ENCODE results near the gene NIT1.

The NIT1 gene

DNA sequence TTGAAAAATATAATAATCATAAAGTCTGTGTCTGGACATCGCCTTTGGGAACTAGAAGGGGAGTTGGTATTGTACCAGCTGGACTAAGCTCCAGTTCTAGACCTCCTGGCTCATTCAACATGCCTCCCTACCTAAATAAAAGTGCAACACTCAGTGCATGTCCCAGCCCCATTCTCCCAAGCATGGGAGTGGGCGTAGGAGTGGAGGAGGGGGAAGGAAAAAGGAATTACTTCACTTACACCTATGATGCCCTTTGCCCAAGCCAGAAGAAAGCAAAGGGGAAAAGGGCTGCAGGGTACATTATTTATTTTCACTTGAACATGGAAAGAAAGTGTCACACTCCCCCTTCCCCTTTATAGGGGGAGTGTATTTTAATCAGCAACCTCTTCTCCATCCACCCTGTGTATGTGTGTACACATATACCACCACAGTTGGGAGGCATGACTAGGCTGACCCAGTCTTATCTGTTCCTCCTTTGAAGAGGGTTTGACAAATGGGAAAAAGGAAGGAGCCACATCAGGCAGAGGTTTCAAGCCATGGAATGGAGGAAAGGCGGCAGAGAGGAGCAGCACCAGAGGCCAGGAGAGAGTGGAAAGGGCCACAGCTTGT lies 3.2 kb downstream of the NIT1 start:
- peaks cover 42% of the 10 kb centered on the region for H3K4me1 Mint-ChIP-seq
- TF ChIP-seq, protein P1, sequence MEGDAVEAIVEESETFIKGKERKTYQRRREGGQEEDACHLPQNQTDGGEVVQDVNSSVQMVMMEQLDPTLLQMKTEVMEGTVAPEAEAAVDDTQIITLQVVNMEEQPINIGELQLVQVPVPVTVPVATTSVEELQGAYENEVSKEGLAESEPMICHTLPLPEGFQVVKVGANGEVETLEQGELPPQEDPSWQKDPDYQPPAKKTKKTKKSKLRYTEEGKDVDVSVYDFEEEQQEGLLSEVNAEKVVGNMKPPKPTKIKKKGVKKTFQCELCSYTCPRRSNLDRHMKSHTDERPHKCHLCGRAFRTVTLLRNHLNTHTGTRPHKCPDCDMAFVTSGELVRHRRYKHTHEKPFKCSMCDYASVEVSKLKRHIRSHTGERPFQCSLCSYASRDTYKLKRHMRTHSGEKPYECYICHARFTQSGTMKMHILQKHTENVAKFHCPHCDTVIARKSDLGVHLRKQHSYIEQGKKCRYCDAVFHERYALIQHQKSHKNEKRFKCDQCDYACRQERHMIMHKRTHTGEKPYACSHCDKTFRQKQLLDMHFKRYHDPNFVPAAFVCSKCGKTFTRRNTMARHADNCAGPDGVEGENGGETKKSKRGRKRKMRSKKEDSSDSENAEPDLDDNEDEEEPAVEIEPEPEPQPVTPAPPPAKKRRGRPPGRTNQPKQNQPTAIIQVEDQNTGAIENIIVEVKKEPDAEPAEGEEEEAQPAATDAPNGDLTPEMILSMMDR (IDR thresholded peaks at IDR 0.05), result no peak
- no peaks in the 10 kb centered on the region for H3K27me3 Mint-ChIP-seq (ENCODE audit: low read depth, poor library complexity)
- H3K36me3 Mint-ChIP-seq (ENCODE audit: low read depth), result peaks cover 44% of the 10 kb centered on the region
- no peak overlapping the region for H3K27ac Mint-ChIP-seq
- no peak for DNase-seq
- H3K9me3 Mint-ChIP-seq, result no peaks in the 10 kb centered on the region
- H3K4me3 Mint-ChIP-seq, result no peak overlapping the region

DNA sequence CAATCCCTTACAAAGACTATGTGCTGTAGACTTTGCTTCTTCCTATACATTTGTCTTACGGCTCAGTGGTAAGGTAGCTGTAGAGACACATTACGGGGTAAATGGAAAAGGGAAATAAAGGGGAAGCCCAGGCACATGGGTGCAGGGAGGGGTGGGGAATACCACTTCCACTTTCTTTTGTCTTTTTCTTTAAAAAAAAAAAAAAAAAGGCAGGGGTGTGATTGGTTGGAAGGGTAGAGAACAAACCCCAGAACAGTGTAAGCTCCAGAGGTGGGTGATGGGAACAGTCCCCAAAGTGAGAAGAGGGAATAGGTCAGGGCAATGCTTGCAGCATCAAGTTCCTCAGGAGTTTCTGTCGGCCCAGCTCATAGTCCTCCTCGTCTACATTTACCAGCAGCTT lies 3.9 kb downstream of the NIT1 start:
- Mint-ChIP-seq H3K4me3 (no peak overlapping the region), H3K27ac (no peak overlapping the region), H3K4me1 (peaks cover 41% of the 10 kb centered on the region), H3K27me3 (ENCODE audit: low read depth, poor library complexity) (no peaks in the 10 kb centered on the region), H3K9me3 (no peaks in the 10 kb centered on the region), H3K36me3 (ENCODE audit: low read depth) (peaks cover 51% of the 10 kb centered on the region)
- TF ChIP-seq, protein P1 (IDR thresholded peaks at IDR 0.05), result no peak
- no peak for DNase-seq

DNA sequence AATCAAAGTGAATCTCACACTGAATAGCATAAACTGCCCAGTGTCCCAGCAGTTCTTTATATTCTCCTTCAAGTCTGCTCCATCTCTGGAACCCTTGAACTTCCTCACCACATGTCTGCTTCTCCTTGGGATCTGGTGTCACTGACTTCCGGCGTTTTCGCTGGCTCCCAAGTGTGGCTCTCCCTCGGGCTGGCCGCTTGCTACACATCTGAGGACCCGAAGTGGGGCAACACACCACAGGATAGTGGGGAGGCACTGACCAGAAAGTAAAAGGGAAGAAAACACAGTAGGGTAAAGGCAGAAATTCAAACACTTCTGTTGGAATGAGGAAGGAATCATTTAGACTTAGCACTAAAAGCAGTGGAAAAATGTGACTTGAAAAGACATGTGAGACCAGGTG lies 5.1 kb downstream of the NIT1 start:
- peaks cover 46% of the 10 kb centered on the region for H3K4me1 Mint-ChIP-seq
- no peak for DNase-seq
- H3K27ac Mint-ChIP-seq, result peak overlapping the region; percentile 92
- H3K27me3 Mint-ChIP-seq (ENCODE audit: low read depth, poor library complexity), result no peaks in the 10 kb centered on the region
- TF ChIP-seq, protein P1 (IDR thresholded peaks at IDR 0.05), result no peak
- no peak overlapping the region for H3K4me3 Mint-ChIP-seq
- no peaks in the 10 kb centered on the region for H3K9me3 Mint-ChIP-seq
- H3K36me3 Mint-ChIP-seq (ENCODE audit: low read depth), result peaks cover 62% of the 10 kb centered on the region

DNA sequence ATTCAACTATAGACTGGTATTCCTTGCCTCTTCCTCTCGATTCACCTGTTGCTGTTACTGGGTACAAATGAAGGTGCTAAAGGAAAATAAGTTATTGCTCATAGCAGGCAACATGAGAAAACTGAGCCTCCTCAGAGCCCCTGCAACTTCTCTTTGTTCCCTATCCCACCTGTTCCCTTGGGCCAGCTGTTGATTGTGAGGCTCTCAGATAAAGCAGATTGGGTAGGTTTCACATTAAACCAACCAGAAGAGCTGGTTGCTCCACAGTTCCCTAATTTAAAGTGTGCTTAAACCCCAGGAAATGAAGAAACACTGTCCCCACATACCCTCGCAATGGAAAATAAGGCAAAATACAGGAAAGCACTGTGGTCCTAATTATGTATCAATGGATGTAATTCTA lies 9.7 kb downstream of the NIT1 start:
- Mint-ChIP-seq H3K4me3 (no peak overlapping the region), H3K27ac (no peak overlapping the region), H3K9me3 (no peaks in the 10 kb centered on the region), H3K36me3 (ENCODE audit: low read depth) (peaks cover 56% of the 10 kb centered on the region), H3K27me3 (ENCODE audit: low read depth, poor library complexity) (no peaks in the 10 kb centered on the region), H3K4me1 (peaks cover 59% of the 10 kb centered on the region)
- no peak for DNase-seq
- TF ChIP-seq, protein P1 (IDR thresholded peaks at IDR 0.05), result no peak

DNA sequence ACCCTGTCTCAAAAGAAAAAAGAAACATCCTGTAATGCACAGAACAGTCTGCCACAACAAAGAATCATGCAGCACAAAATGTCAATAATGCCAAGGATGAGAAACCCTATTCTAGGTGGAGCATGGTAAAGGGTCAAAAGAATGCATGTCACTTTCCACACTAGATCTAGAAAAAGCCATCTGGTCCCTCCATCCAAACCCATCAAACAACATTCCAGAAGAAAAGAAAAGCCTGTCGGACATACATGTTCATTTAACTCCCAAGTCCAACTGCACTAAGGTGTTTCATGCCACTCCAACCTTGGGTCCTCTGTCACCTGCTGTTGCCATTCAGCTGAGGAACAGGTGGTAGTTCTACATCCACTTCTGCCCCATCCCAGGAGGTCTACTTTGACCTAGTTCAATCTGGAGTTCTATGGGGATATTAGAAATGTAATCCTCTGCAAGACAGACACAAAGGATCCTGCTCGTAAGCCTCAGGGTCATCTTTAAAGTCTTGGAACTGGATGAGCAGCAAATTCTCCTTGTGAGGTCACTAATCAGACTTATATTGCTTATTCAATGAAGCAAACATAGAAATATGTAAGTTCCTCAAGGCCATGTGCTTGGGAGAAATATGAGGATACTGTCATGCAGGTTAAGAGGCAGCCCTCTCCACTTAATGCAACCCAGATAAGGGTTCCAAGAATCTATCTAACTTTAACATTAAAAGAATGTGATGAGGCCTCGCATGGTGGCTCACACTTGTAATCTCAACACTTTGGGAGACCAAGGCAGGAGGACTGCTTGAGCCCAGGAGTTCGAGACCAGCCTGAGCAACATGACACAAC lies 10.9 kb downstream of the NIT1 start:
- peaks cover 45% of the 10 kb centered on the region for H3K36me3 Mint-ChIP-seq (ENCODE audit: low read depth)
- no peak for DNase-seq
- H3K4me1 Mint-ChIP-seq, result peaks cover 59% of the 10 kb centered on the region
- no peak overlapping the region for H3K27ac Mint-ChIP-seq
- no peaks in the 10 kb centered on the region for H3K9me3 Mint-ChIP-seq
- peak overlapping the region; percentile 37 for H3K4me3 Mint-ChIP-seq
- H3K27me3 Mint-ChIP-seq (ENCODE audit: low read depth, poor library complexity), result no peaks in the 10 kb centered on the region
- TF ChIP-seq, protein P1 (IDR thresholded peaks at IDR 0.05), result no peak

All from nephron progenitor cell (in vitro differentiated cells).